Naive thymus-derived CD8-positive, alpha-beta T cell (primary cell): Measurements from ENCODE around the gene CACNA2D2. TPM values are rescaled to one million over a fixed set of nuclear protein-coding genes. Genes with fewer than 3 reads are reported as not detected.

Experiments
- ATAC-seq, 2 donors: fragments of 150-1000 bp; cut with Tn5 transposase in 1 of 2; sonication (Bioruptor Pico), chemical (Tn5 transposase) in 1 of 2; 1 replicate in 1 of 2; 2 replicates in 1 of 2; pipeline ENCODE4 v1.10.0; 2021; ENCODE audit warnings: mild to moderate bottlenecking in 2 of 2, moderate library complexity in 2 of 2
- POLR2A ChIA-PET: fragments of 350-600 bp; sonication (Branson Sonifier 250); formaldehyde crosslinking; loops from one replicate; lab custom pipeline; 2021; ENCODE audit warnings: antibody characterized with exemption; lab: Charles Lee
- DNase-seq, 10 donors: peaks; one replicate each; pipeline versions ENCODE4 v3.0.0 to v3.0.0-alpha.2; 2020 to 2022
- H3K27ac Mint-ChIP-seq, 10 donors: one replicate each; pipeline ENCODE4 v1.8.0; 2020 to 2022; ENCODE audit warnings: mild to moderate bottlenecking in 10 of 10, mixed read lengths in 10 of 10, moderate library complexity in 4 of 10, inconsistent platforms in 1 of 10
- H3K27me3 Mint-ChIP-seq, 5 donors: one replicate each; pipeline ENCODE4 v1.8.0; 2021 to 2022; ENCODE audit warnings: mixed read lengths in 5 of 5
- H3K36me3 Mint-ChIP-seq, 3 donors: one replicate each; pipeline ENCODE4 v1.8.0; 2020 to 2022; ENCODE audit warnings: mixed read lengths in 3 of 3, mild to moderate bottlenecking in 2 of 3, inconsistent platforms in 1 of 3
- H3K4me1 Mint-ChIP-seq, 4 donors: one replicate each; pipeline ENCODE4 v1.8.0; 2021 to 2022; ENCODE audit warnings: mixed read lengths in 4 of 4
- H3K4me3 Mint-ChIP-seq, 10 donors: one replicate each; pipeline ENCODE4 v1.8.0; 2020 to 2022; ENCODE audit warnings: mild to moderate bottlenecking in 10 of 10, mixed read lengths in 10 of 10, moderate library complexity in 6 of 10, inconsistent platforms in 1 of 10
- H3K9me3 Mint-ChIP-seq, 9 donors: one replicate each; pipeline ENCODE4 v1.8.0; 2020 to 2022; ENCODE audit warnings: mixed read lengths in 9 of 9, mild to moderate bottlenecking in 3 of 9, inconsistent platforms in 1 of 9, moderate library complexity in 1 of 9
- polyA plus RNA-seq, 3 donors: library from polyadenylated mRNA; unstranded; fragments of 300-500 nt; fragmentation: Illumina TruSeq; gene quantifications; one replicate each; pipeline ENCODE4 v1.2.3, GENCODE V29; 2021
- total RNA-seq, 8 experiments: library from RNA in 2 of 8; stranded (reverse) in 2 of 8; gene quantifications; one replicate each; pipeline ENCODE4 v1.2.3 and lab custom pipeline; 2021 to 2026

The CACNA2D2 gene
- total and polyA plus RNA-seq, 5 experiments from 2014 or later = 0.40 to 4.9 (median 1.5) TPM

- ATAC-seq (no peak), DNase-seq (no peak)
- H3K4me1 Mint-ChIP-seq = peaks cover 13 to 26% (median 21%) of the 10 kb centered on the region in 4 donors
- H3K36me3 Mint-ChIP-seq = no peaks in the 10 kb centered on the region
- POLR2A ChIA-PET = no interaction called here
- no peaks in the 10 kb centered on the region for H3K9me3 Mint-ChIP-seq
- H3K27ac Mint-ChIP-seq = no peak overlapping the region
- no peak overlapping the region for H3K4me3 Mint-ChIP-seq
- H3K27me3 Mint-ChIP-seq = no peaks in the 10 kb centered on the region
These were observed 32.8 kb downstream of the CACNA2D2 start for GRCh38 chr3:50470658-50471057.

DNA sequence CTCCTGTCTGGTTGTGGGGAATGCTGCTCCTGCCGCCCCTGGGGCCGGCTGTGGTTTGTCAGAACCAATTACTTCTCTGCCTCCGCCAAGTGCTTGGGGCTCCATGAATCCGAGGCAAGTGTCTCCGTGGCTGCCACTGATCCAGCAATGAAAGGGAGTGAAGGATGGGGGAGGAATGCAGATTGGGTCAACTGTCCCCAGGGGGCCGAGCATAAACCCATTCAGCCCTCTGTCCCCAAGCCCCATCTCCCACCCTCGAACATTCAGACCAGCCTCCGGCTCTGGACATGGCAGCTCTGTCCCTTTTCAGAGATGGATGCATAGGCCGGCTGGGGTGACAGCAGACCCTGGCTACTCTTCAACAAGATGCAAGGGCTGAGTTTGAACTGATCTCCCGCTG lies 35.5 kb downstream of the CACNA2D2 start:
- DNase-seq (no peak), ATAC-seq (no peak)
- POLR2A ChIA-PET = no interaction called here
- H3K27me3 Mint-ChIP-seq = no peaks in the 10 kb centered on the region
- H3K27ac Mint-ChIP-seq = no peak overlapping the region
- peaks cover 4 to 10% (median 8%) of the 10 kb centered on the region in 4 donors for H3K4me1 Mint-ChIP-seq
- no peaks in the 10 kb centered on the region for H3K36me3 Mint-ChIP-seq
- H3K9me3 Mint-ChIP-seq = no peaks in the 10 kb centered on the region
- no peak overlapping the region for H3K4me3 Mint-ChIP-seq

GRCh38 chr3:50466177-50466576 lies 37.3 kb downstream of the CACNA2D2 start:
- POLR2A ChIA-PET = no interaction called here
- DNase-seq (peak in 1 of 10 donors; percentile 37), ATAC-seq (peak in 1 of 2 donors; percentile 49)
- Mint-ChIP-seq H3K36me3 (no peaks in the 10 kb centered on the region), H3K9me3 (no peaks in the 10 kb centered on the region), H3K4me3 (peak overlapping the region in 1 of 10 donors; percentile 23), H3K27me3 (peaks cover 0 to 2% (median 0%) of the 10 kb centered on the region in 5 donors), H3K4me1 (peaks cover 0 to 7% (median 3%) of the 10 kb centered on the region in 4 donors), H3K27ac (peak overlapping the region in 3 of 10 donors; percentile 10 to 86 (median 13))

GRCh38 chr3:50464569-50464968 lies 38.9 kb downstream of the CACNA2D2 start:
- H3K27me3 Mint-ChIP-seq = peaks cover 0 to 2% (median 0%) of the 10 kb centered on the region in 5 donors
- POLR2A ChIA-PET = no interaction called here
- no peak for DNase-seq

GRCh38 chr3:50459785-50460184 lies 43.6 kb downstream of the CACNA2D2 start:
- Mint-ChIP-seq H3K27me3 (peaks cover 0 to 2% (median 0%) of the 10 kb centered on the region in 5 donors), H3K36me3 (no peaks in the 10 kb centered on the region), H3K27ac (peak overlapping the region in 1 of 10 donors; percentile 56), H3K9me3 (no peaks in the 10 kb centered on the region), H3K4me3 (no peak overlapping the region), H3K4me1 (peaks cover 0 to 1% (median 0%) of the 10 kb centered on the region in 4 donors)
- ATAC-seq (no peak), DNase-seq (no peak)
- POLR2A ChIA-PET = no interaction called here

More at GRCh38 chr3:50464569-50464968, 38.9 kb downstream of the CACNA2D2 start:
- Mint-ChIP-seq H3K4me1 (peaks cover 0 to 7% (median 3%) of the 10 kb centered on the region in 4 donors), H3K4me3 (no peak overlapping the region), H3K27ac (peak overlapping the region in 1 of 10 donors; percentile 21), H3K9me3 (no peaks in the 10 kb centered on the region), H3K36me3 (no peaks in the 10 kb centered on the region)
- ATAC-seq = no peak

- DNase-seq = no peak
- Mint-ChIP-seq H3K4me1 (peaks cover 0 to 3% (median under 1%) of the 10 kb centered on the region in 4 donors), H3K4me3 (no peak overlapping the region), H3K27ac (no peak overlapping the region), H3K27me3 (peaks cover 0 to 2% (median 0%) of the 10 kb centered on the region in 5 donors), H3K9me3 (no peaks in the 10 kb centered on the region), H3K36me3 (no peaks in the 10 kb centered on the region)
- POLR2A ChIA-PET = no interaction called here
- no peak for ATAC-seq
These were observed 45.4 kb downstream of the CACNA2D2 start for GRCh38 chr3:50457988-50458387.

- POLR2A ChIA-PET = no interaction called here
- H3K36me3 Mint-ChIP-seq = no peaks in the 10 kb centered on the region
- H3K4me3 Mint-ChIP-seq = no peak overlapping the region
- peak overlapping the region in 3 of 10 donors; percentile 33 to 67 (median 43) for H3K27ac Mint-ChIP-seq
- no peak for ATAC-seq
- H3K9me3 Mint-ChIP-seq = no peaks in the 10 kb centered on the region
- H3K4me1 Mint-ChIP-seq = peaks cover 5 to 18% (median 10%) of the 10 kb centered on the region in 4 donors
- H3K27me3 Mint-ChIP-seq = no peaks in the 10 kb centered on the region
- DNase-seq = no peak
These were observed 48.0 kb downstream of the CACNA2D2 start for GRCh38 chr3:50455161-50456018.

DNA sequence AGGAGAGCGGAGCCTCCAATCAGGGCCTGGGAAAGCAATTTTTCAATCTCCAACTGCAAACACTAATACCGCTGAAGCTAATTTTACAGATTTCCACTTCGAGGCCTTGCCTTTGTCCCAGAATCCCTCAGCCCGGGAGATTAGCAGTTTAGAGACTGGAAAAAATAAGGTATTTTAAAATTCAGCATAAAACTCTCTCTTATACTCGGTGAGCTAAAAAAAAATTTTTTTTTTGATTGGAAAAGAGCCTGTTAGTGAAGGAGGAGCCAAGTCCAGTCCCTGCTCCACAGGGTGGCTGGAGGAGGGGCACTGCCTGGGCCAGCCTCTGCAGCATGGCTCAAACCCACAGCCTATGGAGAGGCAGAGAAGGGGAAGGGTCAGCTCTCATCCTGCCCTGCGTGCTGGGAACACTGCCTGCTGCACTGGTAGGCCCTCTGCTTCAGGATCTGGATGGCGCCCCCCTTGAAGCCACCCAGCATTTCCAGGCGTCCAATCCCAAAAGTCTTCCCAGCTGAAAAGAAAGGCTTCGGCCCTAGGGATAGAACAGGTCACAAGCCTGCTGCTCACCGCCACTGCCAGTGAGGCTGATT lies 48.9 kb downstream of the CACNA2D2 start:
- Mint-ChIP-seq H3K9me3 (no peaks in the 10 kb centered on the region), H3K4me1 (peaks cover 6 to 25% (median 15%) of the 10 kb centered on the region in 4 donors), H3K36me3 (no peaks in the 10 kb centered on the region), H3K27ac (peak overlapping the region in 1 of 10 donors; percentile 67), H3K27me3 (no peaks in the 10 kb centered on the region), H3K4me3 (no peak overlapping the region)
- POLR2A ChIA-PET = no interaction called here
- ATAC-seq (no peak), DNase-seq (no peak)

DNA sequence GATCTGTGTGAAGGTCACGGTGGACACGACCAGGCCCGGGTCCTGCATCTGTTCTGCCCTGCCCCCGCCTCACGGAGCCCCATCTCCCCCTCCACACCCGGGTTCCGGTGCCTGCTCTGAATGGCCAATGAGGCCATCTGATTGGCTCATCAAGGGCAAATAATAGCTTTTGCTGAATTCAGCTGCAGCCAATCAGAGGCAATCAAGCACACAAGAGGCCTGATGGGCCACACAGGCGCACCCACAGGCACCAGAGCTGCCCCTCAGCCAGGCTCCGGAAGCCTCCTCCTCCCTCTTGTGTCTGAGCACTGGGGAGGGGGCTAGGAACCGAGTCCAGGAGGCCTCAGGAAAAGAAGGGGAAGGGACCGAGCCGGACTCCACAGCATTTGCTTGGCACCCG lies 49.5 kb downstream of the CACNA2D2 start:
- Mint-ChIP-seq H3K27me3 (no peaks in the 10 kb centered on the region), H3K27ac (peak overlapping the region in 1 of 10 donors; percentile 57), H3K9me3 (no peaks in the 10 kb centered on the region), H3K4me3 (no peak overlapping the region), H3K36me3 (no peaks in the 10 kb centered on the region), H3K4me1 (peaks cover 6 to 31% (median 18%) of the 10 kb centered on the region in 4 donors)
- POLR2A ChIA-PET = no interaction called here
- DNase-seq (no peak), ATAC-seq (no peak)

- Mint-ChIP-seq H3K27me3 (no peaks in the 10 kb centered on the region), H3K9me3 (no peaks in the 10 kb centered on the region), H3K27ac (peak overlapping the region; percentile 84 to 99 (median 96)), H3K36me3 (no peaks in the 10 kb centered on the region), H3K4me3 (peak overlapping the region; percentile 79 to 92 (median 86)), H3K4me1 (peaks cover 11 to 55% (median 33%) of the 10 kb centered on the region in 4 donors)
- peak; percentile 85 to 87 for ATAC-seq
- peak; percentile 26 to 91 (median 70) for DNase-seq
- POLR2A ChIA-PET = interaction anchor here (0.6 to 2.1 kb wide), 12 partner anchors 9 to 157 kb away, joined by 3 to 8 read pairs (median 3); partner anchors contain the start of genes CYB561D2, HEMK1 and NPRL2
These were observed 53.1 kb downstream of the CACNA2D2 start for GRCh38 chr3:50450209-50450921.

GRCh38 chr3:50448752-50449539 lies 54.5 kb downstream of the CACNA2D2 start:
- Mint-ChIP-seq H3K4me1 (peaks cover 11 to 55% (median 37%) of the 10 kb centered on the region in 4 donors), H3K27ac (peak overlapping the region in 9 of 10 donors; percentile 94 to 99 (median 96)), H3K4me3 (peak overlapping the region in 8 of 10 donors; percentile 28 to 92 (median 68)), H3K9me3 (no peaks in the 10 kb centered on the region), H3K36me3 (no peaks in the 10 kb centered on the region), H3K27me3 (no peaks in the 10 kb centered on the region)
- POLR2A ChIA-PET = interaction anchor here (1.0 to 2.1 kb wide), 5 partner anchors 9 to 120 kb away, joined by 3 to 8 read pairs (median 4); partner anchors contain the start of genes CYB561D2, HEMK1 and NPRL2
- ATAC-seq (no peak), DNase-seq (no peak)
